ENCODE data around the gene TTC39A. TPM values are rescaled to one million over a fixed set of nuclear protein-coding genes. Genes with fewer than 3 reads are reported as not detected.

Gene TTC39A
- polyA plus RNA-seq, 2 of the 4 experiments (the other 2 are of a cell fraction) = 1.4 to 6.2 TPM

GRCh38 chr1:51336004-51336403 is 5.6 kb upstream of the TTC39A start:
- H3K4me2 ChIP-seq = no peak overlapping the region
- no peak overlapping the region for H3K27ac ChIP-seq
- FAIRE-seq (no peak), DNase-seq (ENCODE audit: low read depth in 1 of 2, low spot score in 1 of 2) (no peak), ATAC-seq (no peak)
- H3K9me3 ChIP-seq = no peaks in the 10 kb centered on the region
- WGBS (ENCODE audit: missing lambda C conversion rate) = 100% methylated on average over 2 of the region's 3 CpGs
- TF ChIP-seq ZNF302 (CRISPR knock-in tag; IDR thresholded peaks at IDR 0.05) (no peak), NFE2L2 (conservative IDR thresholded peaks at IDR 0.05; ENCODE audit: low read length) (no peak), BHLHE40 (IDR thresholded peaks at IDR 0.05; ENCODE audit: low read depth, low read length) (no peak), MAFK (IDR thresholded peaks at IDR 0.05; ENCODE audit: partially characterized antibody) (no peak), RFX5 (IDR thresholded peaks at IDR 0.05) (no peak), HDAC2 (IDR thresholded peaks at IDR 0.05) (no peak), CEBPB (IDR thresholded peaks at IDR 0.05) (no peak), TP53 (CRISPR knock-in tag; IDR thresholded peaks at IDR 0.05) (no peak), CHD2 (IDR thresholded peaks at IDR 0.05; ENCODE audit: low read length, partially characterized antibody) (no peak), TFCP2L1 (CRISPR knock-in tag; IDR thresholded peaks at IDR 0.05) (no peak), ZFP36 (IDR thresholded peaks at IDR 0.05; ENCODE audit: borderline replicate concordance, partially characterized antibody) (no peak), SMC3 (IDR thresholded peaks at IDR 0.05) (no peak), RAD21 (conservative IDR thresholded peaks at IDR 0.05 in 1 of 2, IDR thresholded peaks at IDR 0.05 in 1 of 2) (no peak), RARB (CRISPR knock-in tag; IDR thresholded peaks at IDR 0.05) (no peak), HOXB13 (CRISPR knock-in tag; IDR thresholded peaks at IDR 0.05; ENCODE audit: low read depth) (no peak)
- TF ChIP-seq, protein P1, sequence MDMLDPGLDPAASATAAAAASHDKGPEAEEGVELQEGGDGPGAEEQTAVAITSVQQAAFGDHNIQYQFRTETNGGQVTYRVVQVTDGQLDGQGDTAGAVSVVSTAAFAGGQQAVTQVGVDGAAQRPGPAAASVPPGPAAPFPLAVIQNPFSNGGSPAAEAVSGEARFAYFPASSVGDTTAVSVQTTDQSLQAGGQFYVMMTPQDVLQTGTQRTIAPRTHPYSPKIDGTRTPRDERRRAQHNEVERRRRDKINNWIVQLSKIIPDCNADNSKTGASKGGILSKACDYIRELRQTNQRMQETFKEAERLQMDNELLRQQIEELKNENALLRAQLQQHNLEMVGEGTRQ (IDR thresholded peaks at IDR 0.05) = no peak
- TF ChIP-seq, protein P2, sequence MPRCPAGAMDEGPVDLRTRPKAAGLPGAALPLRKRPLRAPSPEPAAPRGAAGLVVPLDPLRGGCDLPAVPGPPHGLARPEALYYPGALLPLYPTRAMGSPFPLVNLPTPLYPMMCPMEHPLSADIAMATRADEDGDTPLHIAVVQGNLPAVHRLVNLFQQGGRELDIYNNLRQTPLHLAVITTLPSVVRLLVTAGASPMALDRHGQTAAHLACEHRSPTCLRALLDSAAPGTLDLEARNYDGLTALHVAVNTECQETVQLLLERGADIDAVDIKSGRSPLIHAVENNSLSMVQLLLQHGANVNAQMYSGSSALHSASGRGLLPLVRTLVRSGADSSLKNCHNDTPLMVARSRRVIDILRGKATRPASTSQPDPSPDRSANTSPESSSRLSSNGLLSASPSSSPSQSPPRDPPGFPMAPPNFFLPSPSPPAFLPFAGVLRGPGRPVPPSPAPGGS (IDR thresholded peaks at IDR 0.05) = no peak
- ChIA-PET POLR2A (no interaction called here), CTCF (interaction anchor here (0.6 kb wide), 1 partner anchor 11 kb away, joined by 3 read pairs; no protein-coding TSS in a partner anchor)
- H3K4me1 ChIP-seq = peaks cover 9% of the 10 kb centered on the region
- no peak overlapping the region for H3K4me3 ChIP-seq

GRCh38 chr1:51331206-51332100 is 1.1 kb upstream of the TTC39A start:
- ChIA-PET POLR2A (no interaction called here), CTCF (interaction anchor here (0.7 to 1.0 kb wide), 2 partner anchors 16 to 35 kb away, joined by 3 read pairs; no protein-coding TSS in a partner anchor)
- 25% methylated on average over 4 of the region's 7 CpGs for WGBS (ENCODE audit: missing lambda C conversion rate)
- peak overlapping the region; percentile 81 to 92 for H3K27ac ChIP-seq
- H3K4me1 ChIP-seq = peaks cover 13% of the 10 kb centered on the region
- no peaks in the 10 kb centered on the region for H3K9me3 ChIP-seq
- 0 out of 2 replicates have a peak, but pooled peaks have one; percentile 32 for TF ChIP-seq FOSL2 (IDR thresholded peaks at IDR 0.05)
- peak; percentile 86 for TF ChIP-seq FOSL2 (CRISPR knock-in tag; IDR thresholded peaks at IDR 0.05)
- TF ChIP-seq ZFP36 (IDR thresholded peaks at IDR 0.05; ENCODE audit: borderline replicate concordance, partially characterized antibody) = peak; percentile 50
- TF ChIP-seq HEYL (CRISPR knock-in tag; IDR thresholded peaks at IDR 0.05) = no peak
- TF ChIP-seq, protein P3, sequence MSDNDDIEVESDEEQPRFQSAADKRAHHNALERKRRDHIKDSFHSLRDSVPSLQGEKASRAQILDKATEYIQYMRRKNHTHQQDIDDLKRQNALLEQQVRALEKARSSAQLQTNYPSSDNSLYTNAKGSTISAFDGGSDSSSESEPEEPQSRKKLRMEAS (IDR thresholded peaks at IDR 0.05) = peak; percentile 64
- no peak for FAIRE-seq
- peak overlapping the region; percentile 67; the same call in 2 of the 3 replicates for H3K4me3 ChIP-seq
- peak; percentile 76 to 78 for ATAC-seq
- peak overlapping the region; percentile 92 for H3K4me2 ChIP-seq
- peak; percentile 48 to 62 for DNase-seq (ENCODE audit: low read depth in 1 of 2, low spot score in 1 of 2)
